Smooth muscle cell (in vitro differentiated cells): Measurements from ENCODE around the gene SNRPA1. TPM values are rescaled to one million over a fixed set of nuclear protein-coding genes. Genes with fewer than 3 reads are reported as not detected.

Source experiments
- DNase-seq: peaks from one replicate; lab custom pipeline; 2025; ENCODE audit not compliant: unreplicated experiment; lab: John Stamatoyannopoulos, UW
- H2AFZ ChIP-seq: fragments of 200-600 bp; sonication (generic); 2 replicates; pipeline ENCODE4 v1.6.0; 2016; ENCODE audit warnings: antibody characterized with exemption, low read depth, mild to moderate bottlenecking
- H3F3A ChIP-seq: fragments of 200-600 bp; sonication (generic); 2 replicates; pipeline ENCODE4 v1.6.0; 2017; ENCODE audit warnings: antibody characterized with exemption, low read depth
- H3K27ac ChIP-seq: fragments of 200-600 bp; sonication (generic); 2 replicates; pipeline ENCODE4 v1.5.1; 2016; ENCODE audit warnings: low read depth, mild to moderate bottlenecking
- H3K27me3 ChIP-seq: fragments of 200-600 bp; sonication (generic); 2 replicates; pipeline ENCODE4 v1.6.1; 2016; ENCODE audit warnings: low read depth, mild to moderate bottlenecking
- H3K36me3 ChIP-seq: fragments of 200-600 bp; sonication (generic); 2 replicates; pipeline ENCODE4 v1.5.1; 2016; ENCODE audit warnings: low read depth
- H3K4me1 ChIP-seq: fragments of 200-600 bp; sonication (generic); 2 replicates; pipeline ENCODE4 v1.5.1; 2016; ENCODE audit warnings: low read depth
- H3K4me2 ChIP-seq: fragments of 200-600 bp; sonication (generic); 2 replicates; pipeline ENCODE4 v1.6.0; 2016; ENCODE audit warnings: mild to moderate bottlenecking
- H3K4me3 ChIP-seq: fragments of 200-600 bp; sonication (generic); 2 replicates; pipeline ENCODE4 v1.5.1; 2016; ENCODE audit warnings: mild to moderate bottlenecking
- H3K79me2 ChIP-seq: fragments of 200-600 bp; sonication (generic); 2 replicates; pipeline ENCODE4 v1.6.0; 2016; ENCODE audit warnings: low read depth, mild to moderate bottlenecking
- H3K9ac ChIP-seq: fragments of 200-600 bp; sonication (generic); 2 replicates; pipeline ENCODE4 v1.6.0; 2016; ENCODE audit warnings: low read depth
- H3K9me3 ChIP-seq: fragments of 200-600 bp; sonication (generic); replicated peaks from 2 replicates; pipeline ENCODE4 v1.5.1; 2016; ENCODE audit warnings: low read depth
- H4K20me1 ChIP-seq: fragments of 200-600 bp; sonication (generic); 2 replicates; pipeline ENCODE4 v1.6.0; 2016; ENCODE audit warnings: low read depth
- WGBS: methylation state at CpG from one replicate; pipeline ENCODE4 v1.1.7; 2016; ENCODE audit warnings: low lambda C conversion rate; 5-methylcytosine and 5-hydroxymethylcytosine counted together
- polyA plus RNA-seq: library from polyadenylated mRNA; unstranded; fragments of >200 nt; fragmentation: Nextera tagmentation; extraction: Ambion mirVana; gene quantifications from 2 replicates; pipeline ENCODE4 v1.2.1, GENCODE V29; 2016
- total RNA-seq: library from RNA; depleted of rRNA; stranded (reverse); fragments of >200 nt; gene quantifications from 2 replicates; pipeline ENCODE4 v1.2.3, GENCODE V29; 2014
- TF ChIP-seq, protein P1 (sequence below): fragments of 200-600 bp; sonication (generic); IDR thresholded peaks from 2 replicates; pipeline ENCODE4 v1.5.1; 2017; ENCODE audit warnings: borderline replicate concordance, mild to moderate bottlenecking, antibody characterized with exemption; ENCODE audit not compliant: insufficient read depth, poor library complexity, severe bottlenecking

Gene SNRPA1
- total and polyA plus RNA-seq, 2 experiments from 2014 or later, result 24.0 to 99.0 TPM

DNA sequence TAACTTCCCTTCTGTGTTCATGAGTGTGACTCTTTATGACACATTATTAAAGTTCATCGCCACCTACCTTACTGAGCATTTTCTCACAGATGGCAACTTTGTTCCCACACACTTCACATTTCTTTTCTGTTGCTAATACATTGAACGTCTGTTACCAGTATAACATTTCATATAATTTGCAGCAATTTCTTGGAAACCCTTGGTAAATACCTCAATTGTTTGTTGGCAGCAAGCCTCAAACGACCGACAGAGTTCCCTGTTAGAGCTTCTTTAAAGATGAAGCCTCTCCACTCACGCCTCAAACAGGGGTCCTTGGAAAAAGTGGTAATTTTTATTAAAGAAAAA lies 40.0 kb downstream of the SNRPA1 start:
- peaks cover 23% of the 10 kb centered on the region for H3K4me1 ChIP-seq
- no peaks in the 10 kb centered on the region for H3K36me3 ChIP-seq
- no peak overlapping the region for H3K9ac ChIP-seq
- H3K4me2 ChIP-seq, result peak overlapping the region; percentile 73
- no peaks in the 10 kb centered on the region for H3K27me3 ChIP-seq
- WGBS, result 46% methylated on average over 5 of the region's 5 CpGs
- H4K20me1 ChIP-seq, result peaks cover 10% of the 10 kb centered on the region
- no peaks in the 10 kb centered on the region for H3K9me3 ChIP-seq
- no peak overlapping the region for H3K4me3 ChIP-seq
- H3K27ac ChIP-seq, result peak overlapping the region; percentile 46
- peaks cover 22% of the 10 kb centered on the region for H3F3A ChIP-seq
- TF ChIP-seq, protein P1, sequence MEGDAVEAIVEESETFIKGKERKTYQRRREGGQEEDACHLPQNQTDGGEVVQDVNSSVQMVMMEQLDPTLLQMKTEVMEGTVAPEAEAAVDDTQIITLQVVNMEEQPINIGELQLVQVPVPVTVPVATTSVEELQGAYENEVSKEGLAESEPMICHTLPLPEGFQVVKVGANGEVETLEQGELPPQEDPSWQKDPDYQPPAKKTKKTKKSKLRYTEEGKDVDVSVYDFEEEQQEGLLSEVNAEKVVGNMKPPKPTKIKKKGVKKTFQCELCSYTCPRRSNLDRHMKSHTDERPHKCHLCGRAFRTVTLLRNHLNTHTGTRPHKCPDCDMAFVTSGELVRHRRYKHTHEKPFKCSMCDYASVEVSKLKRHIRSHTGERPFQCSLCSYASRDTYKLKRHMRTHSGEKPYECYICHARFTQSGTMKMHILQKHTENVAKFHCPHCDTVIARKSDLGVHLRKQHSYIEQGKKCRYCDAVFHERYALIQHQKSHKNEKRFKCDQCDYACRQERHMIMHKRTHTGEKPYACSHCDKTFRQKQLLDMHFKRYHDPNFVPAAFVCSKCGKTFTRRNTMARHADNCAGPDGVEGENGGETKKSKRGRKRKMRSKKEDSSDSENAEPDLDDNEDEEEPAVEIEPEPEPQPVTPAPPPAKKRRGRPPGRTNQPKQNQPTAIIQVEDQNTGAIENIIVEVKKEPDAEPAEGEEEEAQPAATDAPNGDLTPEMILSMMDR, result no peak
- no peak for DNase-seq
- H2AFZ ChIP-seq, result no peak overlapping the region
- H3K79me2 ChIP-seq, result peaks cover 35% of the 10 kb centered on the region

DNA sequence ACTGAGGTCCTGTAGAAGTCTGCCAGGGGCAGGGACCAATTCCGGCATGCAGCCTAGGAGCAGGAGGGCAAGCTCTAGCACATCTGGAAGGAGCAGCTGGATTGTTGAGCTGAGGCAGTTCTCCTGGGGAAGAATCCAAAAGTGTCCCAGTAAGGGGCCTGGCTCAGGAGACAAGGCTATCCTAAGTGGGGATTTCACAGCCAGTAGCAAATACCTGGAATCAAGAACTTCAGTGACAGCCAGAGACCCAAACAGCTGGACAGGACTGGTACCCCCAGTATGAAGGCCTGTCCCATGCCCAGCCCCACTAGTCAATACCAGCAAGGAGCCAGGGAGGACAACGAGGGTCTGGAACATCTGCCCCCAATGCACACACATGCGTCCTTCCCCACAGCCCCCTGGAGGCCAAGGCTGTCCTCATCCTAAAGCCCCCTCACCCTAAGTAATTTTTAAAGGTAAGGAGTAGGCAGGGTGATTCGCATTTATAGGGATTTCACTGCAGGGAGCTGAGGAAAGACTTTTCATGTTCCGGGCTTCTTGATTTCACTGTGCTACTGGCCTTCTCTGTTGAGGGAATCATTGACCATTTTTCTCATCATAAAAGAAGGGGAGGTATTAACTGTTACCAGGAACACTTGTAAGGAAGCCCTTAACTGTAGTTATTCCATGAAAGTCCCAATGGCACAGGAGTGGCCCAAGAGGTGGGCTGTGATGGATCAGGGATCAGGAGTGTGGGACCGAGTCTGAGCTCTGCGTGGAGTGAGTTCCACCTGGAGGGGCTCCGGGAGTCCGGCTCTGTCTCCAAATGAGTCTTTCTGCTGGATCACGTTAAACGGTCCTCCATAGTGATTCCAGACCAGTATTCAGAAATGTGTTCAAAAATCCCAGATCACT lies 40.6 kb downstream of the SNRPA1 start:
- 82% methylated on average over 11 of the region's 11 CpGs for WGBS
- no peaks in the 10 kb centered on the region for H3K9me3 ChIP-seq
- H4K20me1 ChIP-seq, result peaks cover 16% of the 10 kb centered on the region
- no peak for DNase-seq
- H3K79me2 ChIP-seq, result peaks cover 42% of the 10 kb centered on the region
- H3K4me3 ChIP-seq, result no peak overlapping the region
- no peaks in the 10 kb centered on the region for H3K27me3 ChIP-seq
- H3K36me3 ChIP-seq, result no peaks in the 10 kb centered on the region
- H3K4me1 ChIP-seq, result peaks cover 26% of the 10 kb centered on the region
- TF ChIP-seq, protein P1, result no peak
- H3K9ac ChIP-seq, result no peak overlapping the region
- H3F3A ChIP-seq, result peaks cover 22% of the 10 kb centered on the region
- H3K27ac ChIP-seq, result peak overlapping the region; percentile 46
- peak overlapping the region; percentile 73 for H3K4me2 ChIP-seq
- no peak overlapping the region for H2AFZ ChIP-seq

DNA sequence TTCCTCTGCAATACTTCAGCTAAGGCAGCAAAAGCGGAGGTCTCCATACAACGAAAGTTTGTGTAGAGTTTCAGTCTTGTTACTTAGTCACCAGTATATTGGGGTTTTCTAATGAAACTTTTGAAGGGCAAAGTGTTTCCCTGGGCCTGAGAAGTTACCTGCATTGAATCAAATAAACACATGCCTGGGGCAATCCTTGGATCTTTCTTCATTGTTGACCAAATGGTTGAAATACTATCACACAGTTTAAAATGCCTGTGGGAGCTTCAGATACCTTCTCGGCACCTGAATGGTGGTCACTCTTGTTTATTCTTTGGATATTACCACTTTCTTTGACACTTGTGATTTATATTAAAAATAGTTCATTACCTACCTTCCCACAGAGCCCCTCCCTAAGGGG lies 42.2 kb downstream of the SNRPA1 start:
- H3K9me3 ChIP-seq, result no peaks in the 10 kb centered on the region
- DNase-seq, result no peak
- 46% methylated on average over 3 of the region's 3 CpGs for WGBS
- no peaks in the 10 kb centered on the region for H3K27me3 ChIP-seq
- TF ChIP-seq, protein P1, result no peak
- H3K4me3 ChIP-seq, result peak overlapping the region; percentile 72
- peaks cover 32% of the 10 kb centered on the region for H4K20me1 ChIP-seq
- peak overlapping the region; percentile 85 for H3K4me2 ChIP-seq
- peak overlapping the region; percentile 77 for H2AFZ ChIP-seq
- peak overlapping the region; percentile 65 for H3K27ac ChIP-seq
- H3F3A ChIP-seq, result peaks cover 25% of the 10 kb centered on the region
- peak overlapping the region; percentile 59 for H3K9ac ChIP-seq
- peaks cover 37% of the 10 kb centered on the region for H3K4me1 ChIP-seq
- H3K36me3 ChIP-seq, result no peaks in the 10 kb centered on the region
- H3K79me2 ChIP-seq, result peaks cover 57% of the 10 kb centered on the region
